EH (cell line): ENCODE data around the gene EIPR1.

Experiments used
- DNase-seq: peaks from one replicate; pipeline ENCODE4 v3.0.0-alpha.2; 2015; ENCODE audit warnings: low read depth

The EIPR1 gene

DNA sequence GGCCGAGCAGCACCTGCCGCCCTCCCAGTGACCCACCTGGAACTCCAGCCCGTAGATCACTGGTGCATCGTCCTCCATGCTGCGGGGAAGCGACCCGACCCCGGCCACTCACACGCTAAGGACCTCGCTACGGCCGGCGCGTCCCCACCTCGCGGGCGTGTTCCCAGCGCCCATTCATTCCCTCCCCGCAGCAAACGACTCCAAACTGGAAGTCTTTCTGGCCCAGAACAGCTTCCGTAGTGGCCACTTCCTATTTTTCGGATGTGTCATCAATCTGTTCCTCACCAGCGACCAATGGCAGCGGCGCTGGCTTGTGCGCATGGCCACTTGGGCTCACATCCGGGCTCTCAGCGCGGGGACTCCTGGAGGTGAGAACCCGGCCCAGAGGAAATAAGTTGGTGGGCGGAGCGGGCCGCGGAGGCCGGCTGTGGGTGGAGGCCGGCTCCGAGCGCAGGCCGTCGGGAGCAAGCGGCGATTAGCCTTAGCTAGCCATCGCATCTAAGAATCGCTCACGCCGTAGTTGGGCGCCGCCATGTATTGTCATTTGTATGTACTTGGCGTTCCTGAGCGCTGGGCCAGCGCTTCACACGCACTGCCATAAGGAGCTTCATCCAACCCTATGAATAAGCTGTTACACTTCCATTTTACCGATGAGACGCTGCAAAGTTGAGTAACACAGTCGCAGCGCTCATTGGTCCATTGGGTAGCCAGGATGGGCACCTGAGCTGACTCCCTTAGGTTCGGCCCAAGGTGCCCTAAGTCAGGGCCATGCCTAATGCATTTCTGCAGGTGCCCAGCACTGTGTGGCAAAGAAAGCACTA lies at the start of gene EIPR1:
Gene EIPR1, minus strand, starts transcription at position 207 of the 821 bp plus-strand sequence. Its CDS starts 129 bp downstream, at position 78.
- peak; percentile 98 for DNase-seq

DNA sequence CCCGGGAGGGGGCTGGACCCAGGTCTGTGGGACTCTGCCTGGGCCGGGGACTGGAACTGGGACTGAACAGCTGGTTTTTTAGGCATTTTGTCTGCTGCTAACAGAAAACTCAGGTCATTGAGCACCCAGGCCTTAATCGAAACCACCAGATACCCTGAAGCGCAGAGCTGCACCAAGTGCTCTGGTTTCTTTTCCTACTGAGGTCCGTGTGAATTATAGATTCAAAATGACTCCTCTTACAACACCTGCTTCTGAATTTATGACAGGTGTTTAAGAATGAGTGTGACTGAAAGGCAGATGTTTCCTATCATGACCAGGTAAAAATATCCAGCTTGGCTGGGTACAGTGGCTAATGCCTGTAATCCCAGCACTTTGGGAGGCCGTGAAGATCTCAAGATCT lies 49.7 kb upstream of the EIPR1 start:
- DNase-seq, result no peak

- DNase-seq, result no peak
Measured at GRCh38 chr2:3426615-3427014, 49.0 kb upstream of the EIPR1 start.

DNA sequence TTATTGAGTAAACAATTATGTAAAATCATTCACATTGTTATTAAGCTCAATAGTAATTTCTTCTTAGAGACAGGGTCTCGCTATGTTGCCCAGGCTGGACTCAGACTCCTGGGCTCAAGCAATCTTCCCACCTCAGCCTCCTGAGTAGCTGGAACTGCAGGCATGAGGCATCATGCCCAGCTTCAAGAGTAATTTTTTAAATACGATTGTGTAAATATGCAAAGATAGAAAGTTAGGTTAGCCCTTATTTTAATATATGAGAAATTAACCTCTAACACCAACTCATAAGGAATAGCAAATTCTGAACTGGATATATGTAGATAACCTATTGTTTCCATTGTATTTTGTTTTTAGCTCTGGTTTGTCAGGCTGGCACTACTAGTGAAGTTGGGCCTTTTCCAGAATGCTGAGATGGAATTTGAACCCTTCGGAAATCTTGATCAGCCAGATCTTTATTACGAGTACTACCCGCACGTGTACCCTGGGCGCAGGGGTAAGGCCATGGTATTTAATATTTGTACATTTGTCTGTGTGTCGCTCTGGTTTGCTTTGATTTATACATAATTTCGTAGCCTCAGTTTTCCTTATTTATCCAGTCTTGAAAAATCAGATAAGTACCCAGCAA lies 46.7 kb upstream of the EIPR1 start:
- no peak for DNase-seq

DNA sequence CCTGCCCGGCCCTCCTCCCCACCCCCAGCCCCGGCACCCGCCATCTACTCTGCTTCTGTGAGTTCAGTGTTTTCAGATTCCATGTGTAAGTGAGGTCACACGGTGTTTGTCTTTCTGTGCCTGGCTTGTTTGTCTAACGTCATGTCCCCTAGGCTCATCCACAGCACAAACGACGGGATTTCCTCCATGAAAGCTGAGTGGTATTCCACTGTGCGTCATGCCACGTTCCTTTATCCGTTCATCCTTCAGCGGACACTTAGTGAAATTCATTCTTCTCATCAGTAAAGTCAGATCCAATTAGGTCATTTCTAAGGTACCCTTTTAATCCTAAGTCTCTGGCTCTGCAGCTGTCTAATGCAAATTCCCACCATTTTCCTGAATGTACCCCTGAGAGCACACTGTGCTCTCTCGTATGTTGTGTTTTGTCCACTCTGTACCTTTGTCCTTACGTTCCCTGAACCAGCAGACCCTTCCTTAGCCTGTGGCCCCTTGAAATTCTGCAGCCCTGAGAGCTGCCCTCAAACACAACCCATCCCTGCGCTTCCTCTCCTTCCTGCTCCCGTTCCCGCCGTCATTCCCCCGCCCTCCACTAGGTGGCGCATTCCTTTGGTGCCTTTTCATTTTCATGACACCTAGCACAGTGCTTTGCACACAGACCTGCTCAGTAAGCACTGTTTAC lies 46.0 kb upstream of the EIPR1 start:
- DNase-seq, result peak; percentile 55

- DNase-seq, result no peak
Measured at GRCh38 chr2:3422161-3422779, 44.7 kb upstream of the EIPR1 start.

GRCh38 chr2:3421580-3421979 lies 44.0 kb upstream of the EIPR1 start:
- no peak for DNase-seq

GRCh38 chr2:3420769-3421397 lies 43.3 kb upstream of the EIPR1 start:
- no peak for DNase-seq

DNA sequence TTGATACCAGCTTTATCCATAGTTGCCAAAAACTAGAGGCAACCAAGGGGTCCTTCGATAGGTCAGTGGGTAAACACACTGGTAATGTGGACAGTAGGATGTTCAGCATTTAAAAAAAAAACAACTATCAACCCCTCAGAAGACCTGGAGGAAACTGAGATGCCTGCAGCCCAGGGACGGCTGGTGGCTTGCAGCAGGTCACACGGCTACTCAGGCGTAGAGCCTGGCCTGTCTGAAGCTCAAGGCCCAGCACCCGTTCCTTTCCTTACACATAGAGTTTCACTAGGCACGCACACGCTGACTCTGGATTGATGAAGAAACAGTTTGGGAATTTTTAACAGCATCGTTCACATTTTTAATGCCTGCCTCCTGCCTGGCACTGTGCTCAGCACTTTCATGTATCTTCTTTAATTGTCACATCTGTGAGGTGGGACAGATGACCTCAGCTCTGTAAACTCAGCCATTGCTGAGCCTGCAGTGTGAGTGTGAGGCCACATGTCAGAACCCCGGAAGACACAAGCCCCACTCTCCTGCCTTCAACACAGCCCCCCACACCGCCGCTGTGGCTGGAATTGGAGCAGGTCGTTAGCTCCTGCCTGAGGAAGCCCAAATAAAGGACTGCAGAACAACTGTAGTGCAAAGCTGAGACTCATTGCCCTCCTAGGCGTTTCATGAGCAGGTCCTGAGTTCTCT lies 42.6 kb upstream of the EIPR1 start:
- DNase-seq, result peak; percentile 6

- no peak for DNase-seq
Measured at GRCh38 chr2:3418766-3419404, 41.3 kb upstream of the EIPR1 start.

DNA sequence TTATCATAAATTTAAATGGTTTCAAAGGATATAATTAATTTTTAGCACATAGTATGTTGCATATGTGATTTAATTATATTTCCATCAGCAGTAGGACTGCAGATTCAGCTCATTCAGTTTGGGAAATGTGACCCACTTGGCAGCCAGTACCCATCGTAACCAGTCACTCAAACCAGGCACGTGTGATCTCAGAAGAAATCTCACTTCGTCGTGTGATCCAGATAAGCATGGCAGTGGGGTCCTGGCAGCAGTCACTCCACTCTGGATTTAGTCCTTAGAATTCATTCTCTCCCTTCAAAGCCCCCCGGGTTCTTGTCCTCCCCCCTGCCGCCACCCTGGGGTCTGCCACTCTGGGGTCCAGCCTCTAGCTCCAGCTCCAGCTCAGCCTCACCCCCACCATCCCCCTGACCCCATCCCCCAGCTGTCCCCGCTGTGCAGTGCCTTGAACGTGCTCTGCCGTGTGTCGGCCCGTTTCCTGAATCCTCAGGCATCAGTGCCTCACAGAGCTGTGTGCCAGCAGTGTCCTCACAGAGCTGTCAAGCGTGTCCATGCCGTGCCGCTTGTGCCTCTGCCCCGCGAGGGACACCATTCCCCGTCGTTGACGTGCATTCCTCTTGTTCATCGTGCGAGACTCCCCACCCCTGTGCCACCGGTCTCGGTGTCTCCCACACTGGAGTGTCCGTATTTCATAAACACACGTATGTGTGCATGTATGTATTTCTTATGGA lies 36.7 kb upstream of the EIPR1 start:
- no peak for DNase-seq

GRCh38 chr2:3413697-3414096 lies 36.1 kb upstream of the EIPR1 start:
- no peak for DNase-seq

GRCh38 chr2:3411103-3411502 lies 33.5 kb upstream of the EIPR1 start:
- DNase-seq, result no peak

DNA sequence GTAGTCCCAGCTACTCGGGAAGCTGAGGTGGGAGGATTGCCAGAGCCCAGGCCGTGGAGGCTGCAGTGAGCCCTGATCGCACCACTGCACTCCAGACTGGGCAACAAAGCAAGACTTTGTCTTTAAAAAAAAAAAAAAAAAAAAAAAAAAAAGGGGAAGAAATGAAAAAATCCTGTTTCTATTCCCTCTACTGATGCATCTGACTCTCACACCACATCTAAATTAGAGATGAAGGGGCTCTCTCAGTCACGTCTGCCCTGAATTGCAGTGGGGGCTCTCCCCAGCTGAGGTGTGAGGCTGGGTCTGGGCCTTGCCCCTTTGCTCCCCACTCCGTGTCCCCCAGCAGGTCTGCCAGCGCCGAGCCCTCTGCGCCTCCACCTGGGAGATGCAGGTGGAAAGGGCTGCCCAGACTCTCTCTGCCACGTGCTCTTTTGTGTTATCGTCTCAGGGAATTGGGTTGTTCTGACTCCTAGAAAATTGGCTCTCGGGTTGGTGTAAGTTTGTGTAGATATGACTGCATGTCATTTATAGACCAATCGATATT lies 32.1 kb upstream of the EIPR1 start:
- DNase-seq, result no peak

DNA sequence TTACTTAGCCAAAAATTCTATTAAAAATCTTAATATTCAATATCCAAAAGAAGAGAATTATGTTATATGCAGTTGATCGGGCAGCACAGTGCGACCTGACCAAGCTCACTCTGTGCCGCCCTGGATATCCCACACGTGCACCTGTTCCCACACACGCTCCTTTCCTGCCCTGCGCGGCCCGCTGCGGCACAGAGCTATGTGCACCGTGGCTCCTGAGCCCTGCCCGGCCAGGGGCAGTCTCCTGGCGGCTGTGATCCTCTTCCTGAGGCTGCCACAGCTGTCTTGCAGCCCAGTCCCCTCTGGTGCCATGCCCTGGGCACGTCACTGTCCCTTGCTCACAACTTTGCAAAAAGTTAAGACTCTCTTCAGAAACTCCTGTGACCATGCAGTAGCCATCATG lies 31.2 kb upstream of the EIPR1 start:
- no peak for DNase-seq

- no peak for DNase-seq
Measured at GRCh38 chr2:3406501-3406900, 28.9 kb upstream of the EIPR1 start.

DNA sequence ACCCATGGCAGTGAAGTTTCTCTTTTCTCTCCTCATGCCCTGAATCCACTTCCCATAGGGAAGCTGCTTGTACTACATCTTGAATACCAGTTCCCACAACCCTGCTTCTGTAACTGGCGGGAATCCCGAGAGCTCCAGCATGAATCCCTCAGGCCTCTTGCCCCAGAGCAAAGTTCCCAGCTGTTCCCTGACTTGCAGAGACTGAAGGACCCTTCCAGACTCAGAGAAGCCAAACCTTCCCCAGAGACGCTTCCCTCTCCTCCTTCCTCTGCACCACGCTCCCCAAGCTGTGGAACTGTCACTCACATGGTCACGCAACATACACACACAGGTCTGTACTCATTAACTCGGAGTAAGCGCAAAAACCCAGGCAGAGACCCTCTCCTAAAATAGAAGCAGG lies 28.3 kb upstream of the EIPR1 start:
- no peak for DNase-seq

DNA sequence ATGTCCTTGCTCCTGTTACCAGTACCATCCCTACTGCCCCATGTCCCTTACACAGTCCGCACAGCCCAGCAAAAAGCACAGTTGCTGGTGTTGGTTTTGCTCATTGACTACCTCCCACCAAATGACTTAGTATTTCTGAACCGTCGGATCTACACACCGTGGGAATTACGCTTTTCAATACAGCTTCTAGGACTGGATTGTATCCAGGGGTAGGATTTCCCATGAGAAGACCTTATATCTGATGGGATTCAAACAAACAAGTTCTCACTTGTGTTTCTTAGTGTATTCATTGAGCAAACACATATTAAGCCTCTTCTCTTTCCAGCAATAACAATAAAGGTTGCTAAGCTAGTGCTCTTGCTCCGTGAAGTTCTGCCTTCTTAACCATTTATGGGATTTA lies 27.7 kb upstream of the EIPR1 start:
- no peak for DNase-seq

DNA sequence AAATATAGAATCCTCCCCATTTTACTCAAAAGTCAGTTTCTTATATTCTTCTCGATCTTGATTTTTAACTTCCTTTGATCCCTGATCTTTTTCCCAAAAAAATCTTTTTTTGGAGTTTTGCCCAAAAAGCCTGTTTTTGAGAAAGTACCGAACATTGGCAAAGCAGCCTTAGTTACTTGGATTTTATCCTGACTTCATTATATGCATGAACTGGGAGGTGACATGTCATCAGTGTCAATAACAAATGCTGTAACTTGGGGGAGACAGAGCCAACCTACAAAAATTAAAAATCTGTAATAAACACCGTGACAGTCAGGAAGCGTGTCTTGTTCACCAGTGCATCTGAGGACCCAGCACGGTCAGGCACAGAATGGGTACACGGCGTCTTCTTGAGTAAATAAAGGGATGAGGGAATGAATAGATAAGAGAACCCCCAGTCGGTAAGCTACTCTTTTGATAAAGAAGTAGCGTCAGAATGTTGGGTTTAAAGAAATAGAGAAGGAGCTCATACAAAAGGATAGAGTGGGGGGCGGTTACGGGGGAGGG lies 26.8 kb upstream of the EIPR1 start:
- no peak for DNase-seq
